ENCODE data around the gene CFAP65. TPM values are rescaled to one million over a fixed set of nuclear protein-coding genes. Genes with fewer than 3 reads are reported as not detected.
A peak's percentile ranks its signal among the peaks of the same experiment; 100 is the strongest.

Gene CFAP65
- total RNA-seq, 1 experiment from 2014 or later: 0.52 TPM

GRCh38 chr2:219078126-219078525 is 36.8 kb upstream of the CFAP65 start:
- Histone ChIP-seq H3K36me3 (ENCODE audit: control insufficient read depth in 1 of 2, insufficient read depth in 2 of 2, low read length in 2 of 2) (no peaks in the 10 kb centered on the region; a peak in 1 of 4 replicates), H3K4me2 (ENCODE audit: low read length) (no peak overlapping the region), H3K27me3 (ENCODE audit: insufficient read depth, low read length) (no peaks in the 10 kb centered on the region), H3K27ac (ENCODE audit: low read depth, low read length) (no peak overlapping the region), H3K9ac (ENCODE audit: low read length) (no peak overlapping the region), H2AFZ (ENCODE audit: low read depth, low read length, poor library complexity, severe bottlenecking) (no peak overlapping the region), H3K4me3 (replicated peaks in 1 of 2; ENCODE audit: low read depth in 1 of 2, low read length in 2 of 2) (no peak overlapping the region), H4K20me1 (ENCODE audit: insufficient read depth) (no peaks in the 10 kb centered on the region), H3K79me2 (ENCODE audit: insufficient read depth, low read length) (no peaks in the 10 kb centered on the region), H3K9me3 (ENCODE audit: control insufficient read depth in 1 of 2, insufficient read depth in 1 of 2, low read depth in 1 of 2, low read length in 2 of 2) (no peaks in the 10 kb centered on the region), H3K4me1 (ENCODE audit: control insufficient read depth in 1 of 2, insufficient read depth in 2 of 2, low read length in 2 of 2) (no peaks in the 10 kb centered on the region), H3K9me2 (ENCODE audit: insufficient read depth) (no peaks in the 10 kb centered on the region)
- intact Hi-C loops (cut with micrococcal nuclease): no loop called here
- no TSS peak for BruUV-seq (replicated peaks)
- ChIA-PET CTCF (interaction anchor here (0.9 to 1.0 kb wide), 2 partner anchors 26 to 77 kb away, joined by 3 to 5 read pairs; no protein-coding TSS in a partner anchor), RAD21 (ENCODE audit: low non-redundant PET in 1 of 2, low total read pairs in 2 of 2, uncharacterized antibody in 2 of 2, unreplicated experiment in 2 of 2) (no interaction called here), POLR2A (no interaction called here)
- no peak for DNase-seq (ENCODE audit: low read depth, low spot score)
- no peak for ATAC-seq
- TF ChIP-seq JUND (IDR thresholded peaks at IDR 0.05) (no peak), ATF3 (IDR thresholded peaks at IDR 0.05) (no peak), YY1 (IDR thresholded peaks at IDR 0.05; ENCODE audit: extremely low read depth, insufficient replicate concordance, low read depth, low read length) (no peak), RAD21 (IDR thresholded peaks at IDR 0.05; ENCODE audit: low read depth) (peak; percentile 34; the same call in 1 of the 2 replicates), EZH2phosphoT487 (IDR thresholded peaks at IDR 0.05; ENCODE audit: borderline replicate concordance) (no peak), ELF1 (IDR thresholded peaks at IDR 0.05; ENCODE audit: borderline replicate concordance, low read depth) (no peak), ZNF274 (IDR thresholded peaks at IDR 0.05; ENCODE audit: low read depth, low read length) (no peak), EGR1 (IDR thresholded peaks at IDR 0.05; ENCODE audit: low read depth) (no peak), EZH2 (IDR thresholded peaks at IDR 0.05) (no peak), SRF (IDR thresholded peaks at IDR 0.05; ENCODE audit: low read depth) (no peak), CTCF (IDR thresholded peaks at IDR 0.05 in 2 of 3, conservative IDR thresholded peaks at IDR 0.05 in 1 of 3; ENCODE audit: borderline replicate concordance in 1 of 3, insufficient read depth in 1 of 3, low read depth in 2 of 3, low read length in 2 of 3) (peak; percentile 8 to 48 (median 10); a peak in 3 of 6 replicates)
